OCI-LY7 (cell line): ENCODE data around the gene AGMO. TPM values are rescaled to one million over a fixed set of nuclear protein-coding genes. Genes with fewer than 3 reads are reported as not detected.

Source experiments
- BruUV-seq: library from RNA; stranded (reverse); fragments of 400-500 nt; replicated peaks from 2 replicates; lab custom pipeline; 2021; lab: Mats Ljungman, UMichigan
- CTCF ChIA-PET: fragments of 300-600 bp; sonication (Branson Sonifier 250); formaldehyde crosslinking; loops from one replicate; lab custom pipeline; 2022; ENCODE audit warnings: antibody characterized with exemption; ENCODE audit not compliant: unreplicated experiment; lab: Charles Lee
- POLR2A ChIA-PET: fragments of 300-600 bp; sonication (Branson Sonifier 250); formaldehyde crosslinking; loops from one replicate; lab custom pipeline; 2022; ENCODE audit warnings: antibody characterized with exemption; lab: Charles Lee
- DNase-seq: peaks from one replicate; pipeline ENCODE4 v3.0.0-alpha.2; 2015; ENCODE audit warnings: low spot score
- H2AFZ ChIP-seq: fragments of 200-600 bp; sonication (generic), shearing (Covaris generic); 2 replicates; pipeline ENCODE4 v1.6.1; 2014; ENCODE audit warnings: mild to moderate bottlenecking, antibody characterized with exemption, low read length, moderate library complexity
- H3K27ac ChIP-seq: fragments of 200-600 bp; sonication (generic); 2 replicates; pipeline ENCODE4 v1.5.1; 2014; ENCODE audit warnings: mixed run types, low read depth, mild to moderate bottlenecking, moderate library complexity, low read length, inconsistent platforms; ENCODE audit not compliant: poor library complexity, severe bottlenecking
- H3K36me3 ChIP-seq: fragments of 200-600 bp; sonication (generic); 2 replicates; pipeline ENCODE4 v1.6.1; 2014; ENCODE audit warnings: mild to moderate bottlenecking, antibody characterized with exemption, low read length, moderate library complexity, mixed read lengths; ENCODE audit not compliant: insufficient read depth
- H3K4me1 ChIP-seq: fragments of 200-600 bp; sonication (generic); 2 replicates; pipeline ENCODE4 v1.5.1; 2014; ENCODE audit warnings: mild to moderate bottlenecking, low read length; ENCODE audit not compliant: insufficient read depth, poor library complexity, severe bottlenecking
- H3K4me2 ChIP-seq: fragments of 200-600 bp; sonication (generic); 2 replicates; pipeline ENCODE4 v1.6.1; 2014; ENCODE audit warnings: mild to moderate bottlenecking, low read length
- H3K4me3 ChIP-seq: fragments of 200-600 bp; sonication (generic); 2 replicates; pipeline ENCODE4 v1.5.1; 2014; ENCODE audit warnings: mild to moderate bottlenecking, low read depth, low read length; ENCODE audit not compliant: poor library complexity, severe bottlenecking
- H3K79me2 ChIP-seq: fragments of 200-600 bp; sonication (generic); 2 replicates; pipeline ENCODE4 v1.6.1; 2016; ENCODE audit warnings: low read depth, mild to moderate bottlenecking, low read length, moderate library complexity, mixed read lengths; ENCODE audit not compliant: insufficient read depth
- H3K9me2 ChIP-seq: fragments of 200-600 bp; sonication (generic); 2 replicates; pipeline ENCODE4 v1.6.1; 2016; ENCODE audit warnings: mild to moderate bottlenecking, low read length, mixed read lengths; ENCODE audit not compliant: insufficient read depth
- H3K9me3 ChIP-seq: fragments of 200-600 bp; sonication (generic); 2 replicates; pipeline ENCODE4 v1.6.1; 2014; ENCODE audit warnings: mild to moderate bottlenecking, mixed run types, low read length, mixed read lengths
- H4K20me1 ChIP-seq: fragments of 200-600 bp; sonication (generic); 2 replicates; pipeline ENCODE4 v1.6.1; 2014; ENCODE audit warnings: mild to moderate bottlenecking, antibody characterized with exemption, low read length, moderate library complexity, mixed read lengths; ENCODE audit not compliant: insufficient read depth
- CTCF ChIP-seq: fragments of 200-600 bp; sonication (generic); conservative IDR thresholded peaks from 2 replicates; pipeline ENCODE4 v1.5.1; 2014; ENCODE audit warnings: mild to moderate bottlenecking, antibody characterized with exemption, low read length, moderate library complexity, mixed read lengths
- EZH2phosphoT487 ChIP-seq: fragments of 200-600 bp; sonication (generic); IDR thresholded peaks from 2 replicates; pipeline ENCODE4 v1.6.1; 2018; ENCODE audit warnings: low read depth, borderline replicate concordance, mild to moderate bottlenecking, mixed run types, antibody characterized with exemption, low read length, moderate library complexity, mixed read lengths
- intact Hi-C: fragments of 100-400 bp; cut with micrococcal nuclease; formaldehyde crosslinking; loops from one replicate; pipeline ENCODE4 v1.10.0; 2022; ENCODE audit not compliant: unreplicated experiment
- total RNA-seq, 2 experiments: library from RNA; depleted of rRNA in 1 of 2; stranded (reverse); fragments of >200 nt in 1 of 2; shearing (Covaris generic) in 1 of 2; gene quantifications; 2 replicates each; pipeline ENCODE4 v1.2.3, GENCODE V29; 2014 to 2022

Gene AGMO
- total RNA-seq, 2 experiments from 2014 or later = not detected

GRCh38 chr7:15257689-15258088 lies 304.1 kb downstream of the AGMO start:
- H2AFZ ChIP-seq = no peak overlapping the region
- ChIA-PET POLR2A (interaction anchor here (0.7 kb wide), 1 partner anchor 10 kb away, joined by 5 read pairs; no protein-coding TSS in a partner anchor), CTCF (no interaction called here)
- H3K4me3 ChIP-seq = no peak overlapping the region
- no peak for DNase-seq
- no peaks in the 10 kb centered on the region for H3K79me2 ChIP-seq
- H3K36me3 ChIP-seq = no peaks in the 10 kb centered on the region
- no TSS peak for BruUV-seq
- no peak overlapping the region for H3K4me2 ChIP-seq
- no peaks in the 10 kb centered on the region for H3K9me3 ChIP-seq
- no peaks in the 10 kb centered on the region for H3K4me1 ChIP-seq
- H4K20me1 ChIP-seq = no peaks in the 10 kb centered on the region
- intact Hi-C loops = no loop called here
- H3K27ac ChIP-seq = no peak overlapping the region
- H3K9me2 ChIP-seq = no peaks in the 10 kb centered on the region
- TF ChIP-seq CTCF (no peak), EZH2phosphoT487 (no peak)

DNA sequence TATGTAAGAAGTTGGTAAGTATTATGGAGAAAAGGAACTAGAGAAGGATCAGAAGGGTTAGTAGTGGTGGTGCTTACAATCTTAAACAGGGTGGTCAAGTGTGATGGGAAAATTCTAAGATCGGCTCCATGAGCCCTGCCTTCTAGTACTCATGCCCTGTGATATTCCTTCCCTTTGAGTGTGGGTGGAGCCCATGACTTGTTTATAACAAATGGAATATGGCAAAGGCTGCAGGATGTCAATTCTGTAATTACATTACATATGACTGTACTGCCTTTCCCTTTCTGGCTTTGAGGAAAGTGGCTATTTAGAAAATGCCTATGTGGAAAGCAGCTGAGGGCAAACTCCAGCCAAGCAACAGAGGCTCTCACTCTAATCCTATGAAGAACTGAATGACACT lies 309.6 kb downstream of the AGMO start:
- no peak overlapping the region for H3K4me2 ChIP-seq
- no peaks in the 10 kb centered on the region for H3K9me2 ChIP-seq
- H3K27ac ChIP-seq = no peak overlapping the region
- no peaks in the 10 kb centered on the region for H3K4me1 ChIP-seq
- ChIA-PET POLR2A (interaction anchor here (1.0 kb wide), 1 partner anchor 104 kb away, joined by 3 read pairs; no protein-coding TSS in a partner anchor), CTCF (no interaction called here)
- no peaks in the 10 kb centered on the region for H3K36me3 ChIP-seq
- intact Hi-C loops = no loop called here
- H3K9me3 ChIP-seq = no peaks in the 10 kb centered on the region
- TF ChIP-seq CTCF (no peak), EZH2phosphoT487 (no peak)
- no peak overlapping the region for H3K4me3 ChIP-seq
- BruUV-seq = no TSS peak
- no peaks in the 10 kb centered on the region for H4K20me1 ChIP-seq
- no peaks in the 10 kb centered on the region for H3K79me2 ChIP-seq
- DNase-seq = no peak
- no peak overlapping the region for H2AFZ ChIP-seq

GRCh38 chr7:15248514-15248913 lies 313.3 kb downstream of the AGMO start:
- Histone ChIP-seq H3K4me3 (no peak overlapping the region), H3K9me3 (no peaks in the 10 kb centered on the region), H4K20me1 (no peaks in the 10 kb centered on the region), H3K9me2 (no peaks in the 10 kb centered on the region), H2AFZ (no peak overlapping the region), H3K27ac (no peak overlapping the region), H3K36me3 (no peaks in the 10 kb centered on the region), H3K4me1 (no peaks in the 10 kb centered on the region), H3K79me2 (no peaks in the 10 kb centered on the region), H3K4me2 (no peak overlapping the region)
- TF ChIP-seq EZH2phosphoT487 (no peak), CTCF (no peak)
- ChIA-PET POLR2A (interaction anchor here (1.6 kb wide), 1 partner anchor 8 kb away, joined by 3 read pairs; no protein-coding TSS in a partner anchor), CTCF (no interaction called here)
- intact Hi-C loops = no loop called here
- no TSS peak for BruUV-seq
- DNase-seq = no peak
